BE2C (cell line): ENCODE data around the gene ZNF668.

ENCODE experiments used
- DNase-seq: peaks from one replicate; pipeline ENCODE4 v3.0.0-alpha.2; 2020
- H3K27me3 ChIP-seq: fragments of 250-450 bp; sonication (Bioruptor Pico); 2 replicates; pipeline ENCODE4 v1.5.1; 2020; ENCODE audit warnings: mild to moderate bottlenecking
- H3K36me3 ChIP-seq: fragments of 250-450 bp; sonication (Bioruptor Pico); 2 replicates; pipeline ENCODE4 v1.5.1; 2020; ENCODE audit warnings: mild to moderate bottlenecking
- H3K4me1 ChIP-seq: fragments of 250-450 bp; sonication (Bioruptor Pico); 2 replicates; pipeline ENCODE4 v1.5.1; 2020
- H3K4me3 ChIP-seq: 2 replicates; pipeline ENCODE4 v1.5.1; 2011; ENCODE audit warnings: low read depth, low read length
- H3K9me3 ChIP-seq: fragments of 250-450 bp; sonication (Bioruptor Pico); 2 replicates; pipeline ENCODE4 v1.5.1; 2020
- TF ChIP-seq, protein P1 (sequence below): IDR thresholded peaks from 2 replicates; pipeline ENCODE4 v1.5.1; 2012; ENCODE audit warnings: mild to moderate bottlenecking, low read depth, low read length

Gene ZNF668

GRCh38 chr16:31073142-31073969, 684 bp downstream of the ZNF668 start:
- Histone ChIP-seq H3K36me3 (peaks cover 23% of the 10 kb centered on the region), H3K4me1 (no peaks in the 10 kb centered on the region), H3K9me3 (no peaks in the 10 kb centered on the region), H3K4me3 (peak overlapping the region; percentile 100), H3K27me3 (no peaks in the 10 kb centered on the region)
- TF ChIP-seq, protein P1, sequence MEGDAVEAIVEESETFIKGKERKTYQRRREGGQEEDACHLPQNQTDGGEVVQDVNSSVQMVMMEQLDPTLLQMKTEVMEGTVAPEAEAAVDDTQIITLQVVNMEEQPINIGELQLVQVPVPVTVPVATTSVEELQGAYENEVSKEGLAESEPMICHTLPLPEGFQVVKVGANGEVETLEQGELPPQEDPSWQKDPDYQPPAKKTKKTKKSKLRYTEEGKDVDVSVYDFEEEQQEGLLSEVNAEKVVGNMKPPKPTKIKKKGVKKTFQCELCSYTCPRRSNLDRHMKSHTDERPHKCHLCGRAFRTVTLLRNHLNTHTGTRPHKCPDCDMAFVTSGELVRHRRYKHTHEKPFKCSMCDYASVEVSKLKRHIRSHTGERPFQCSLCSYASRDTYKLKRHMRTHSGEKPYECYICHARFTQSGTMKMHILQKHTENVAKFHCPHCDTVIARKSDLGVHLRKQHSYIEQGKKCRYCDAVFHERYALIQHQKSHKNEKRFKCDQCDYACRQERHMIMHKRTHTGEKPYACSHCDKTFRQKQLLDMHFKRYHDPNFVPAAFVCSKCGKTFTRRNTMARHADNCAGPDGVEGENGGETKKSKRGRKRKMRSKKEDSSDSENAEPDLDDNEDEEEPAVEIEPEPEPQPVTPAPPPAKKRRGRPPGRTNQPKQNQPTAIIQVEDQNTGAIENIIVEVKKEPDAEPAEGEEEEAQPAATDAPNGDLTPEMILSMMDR, result no peak
- DNase-seq, result peak; percentile 96

GRCh38 chr16:31072540-31073141, 1.4 kb downstream of the ZNF668 start:
- Histone ChIP-seq H3K4me1 (no peaks in the 10 kb centered on the region), H3K27me3 (no peaks in the 10 kb centered on the region), H3K9me3 (no peaks in the 10 kb centered on the region), H3K4me3 (peak overlapping the region; percentile 100), H3K36me3 (peaks cover 16% of the 10 kb centered on the region)
- no peak for DNase-seq
- TF ChIP-seq, protein P1, result no peak

GRCh38 chr16:31071861-31072260, 2.2 kb downstream of the ZNF668 start:
- Histone ChIP-seq H3K27me3 (no peaks in the 10 kb centered on the region), H3K4me1 (no peaks in the 10 kb centered on the region), H3K9me3 (no peaks in the 10 kb centered on the region), H3K36me3 (peaks cover 8% of the 10 kb centered on the region), H3K4me3 (peak overlapping the region; percentile 100)
- DNase-seq, result no peak
- TF ChIP-seq, protein P1, result no peak

DNA sequence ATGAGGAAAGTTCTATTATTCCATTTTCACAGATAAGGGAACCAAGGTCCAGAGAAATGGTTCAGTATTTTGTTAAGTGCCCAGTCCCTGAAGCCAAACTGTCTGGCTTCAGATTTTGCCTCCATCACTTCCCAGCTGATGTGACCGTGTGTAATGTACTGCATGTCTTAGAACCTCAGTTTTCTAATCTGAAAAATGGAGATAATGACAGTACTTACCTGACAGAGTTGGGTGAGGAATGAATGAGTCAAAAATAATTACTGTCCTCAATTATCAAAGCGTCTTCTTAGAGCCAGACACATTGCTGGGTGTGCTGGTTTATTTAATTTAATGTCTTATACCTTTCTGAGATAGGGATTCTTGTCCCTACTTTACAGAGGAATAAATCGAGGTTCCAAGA, 6.7 kb downstream of the ZNF668 start:
- no peak overlapping the region for H3K4me3 ChIP-seq
- peaks cover 5% of the 10 kb centered on the region for H3K4me1 ChIP-seq
- no peaks in the 10 kb centered on the region for H3K9me3 ChIP-seq
- no peaks in the 10 kb centered on the region for H3K27me3 ChIP-seq
- H3K36me3 ChIP-seq, result peaks cover 9% of the 10 kb centered on the region
- DNase-seq, result no peak
- TF ChIP-seq, protein P1, result no peak

- Histone ChIP-seq H3K27me3 (no peaks in the 10 kb centered on the region), H3K4me3 (no peak overlapping the region), H3K4me1 (peaks cover 5% of the 10 kb centered on the region), H3K36me3 (peaks cover 31% of the 10 kb centered on the region), H3K9me3 (no peaks in the 10 kb centered on the region)
- TF ChIP-seq, protein P1, result no peak
- DNase-seq, result peak; percentile 82
These were observed 9.1 kb downstream of the ZNF668 start for GRCh38 chr16:31064882-31065461.
